AG10803 (cell line): Measurements from ENCODE around the gene FEV.
A peak's percentile ranks its signal among the peaks of the same experiment; 100 is the strongest.

ENCODE experiments used
- DNase-seq: peaks from one replicate; pipeline ENCODE4 v3.0.0; 2010; ENCODE audit warnings: low read depth
- H3K4me3 ChIP-seq: 2 replicates; pipeline ENCODE4 v1.5.1; 2011; ENCODE audit warnings: mild to moderate bottlenecking, low read length, control low read depth
- TF ChIP-seq, protein P1 (sequence below): conservative IDR thresholded peaks from 2 replicates; pipeline ENCODE4 v1.5.1; 2011; ENCODE audit warnings: mild to moderate bottlenecking, low read length, control low read depth, inconsistent platforms

Gene FEV

GRCh38 chr2:218992196-218992595 is 7.2 kb upstream of the FEV start:
- no peak for DNase-seq
- TF ChIP-seq, protein P1, sequence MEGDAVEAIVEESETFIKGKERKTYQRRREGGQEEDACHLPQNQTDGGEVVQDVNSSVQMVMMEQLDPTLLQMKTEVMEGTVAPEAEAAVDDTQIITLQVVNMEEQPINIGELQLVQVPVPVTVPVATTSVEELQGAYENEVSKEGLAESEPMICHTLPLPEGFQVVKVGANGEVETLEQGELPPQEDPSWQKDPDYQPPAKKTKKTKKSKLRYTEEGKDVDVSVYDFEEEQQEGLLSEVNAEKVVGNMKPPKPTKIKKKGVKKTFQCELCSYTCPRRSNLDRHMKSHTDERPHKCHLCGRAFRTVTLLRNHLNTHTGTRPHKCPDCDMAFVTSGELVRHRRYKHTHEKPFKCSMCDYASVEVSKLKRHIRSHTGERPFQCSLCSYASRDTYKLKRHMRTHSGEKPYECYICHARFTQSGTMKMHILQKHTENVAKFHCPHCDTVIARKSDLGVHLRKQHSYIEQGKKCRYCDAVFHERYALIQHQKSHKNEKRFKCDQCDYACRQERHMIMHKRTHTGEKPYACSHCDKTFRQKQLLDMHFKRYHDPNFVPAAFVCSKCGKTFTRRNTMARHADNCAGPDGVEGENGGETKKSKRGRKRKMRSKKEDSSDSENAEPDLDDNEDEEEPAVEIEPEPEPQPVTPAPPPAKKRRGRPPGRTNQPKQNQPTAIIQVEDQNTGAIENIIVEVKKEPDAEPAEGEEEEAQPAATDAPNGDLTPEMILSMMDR, result no peak
- no peak overlapping the region for H3K4me3 ChIP-seq

GRCh38 chr2:218991674-218992168 is 6.7 kb upstream of the FEV start:
- DNase-seq, result peak; percentile 29

DNA sequence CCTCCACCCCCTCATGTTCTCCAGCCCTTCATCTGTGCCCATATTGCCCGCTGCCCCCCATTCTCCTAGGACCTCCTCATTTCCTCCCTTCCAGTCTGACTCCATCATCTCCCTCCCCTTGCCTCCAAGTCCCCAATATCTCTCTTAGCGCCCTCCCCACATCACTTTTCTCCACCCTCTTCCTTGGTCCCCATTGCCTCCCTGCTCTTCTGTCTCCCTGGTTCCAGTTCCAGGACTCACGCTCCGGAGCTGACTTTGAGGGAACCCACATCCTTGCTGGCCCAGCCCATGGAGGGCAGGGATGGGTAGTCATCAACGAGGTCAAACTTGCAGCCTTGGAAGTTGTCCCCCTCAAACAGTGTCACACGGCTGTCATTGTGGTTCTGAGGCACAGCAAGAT is 5.6 kb upstream of the FEV start:
- TF ChIP-seq, protein P1, result no peak
- no peak overlapping the region for H3K4me3 ChIP-seq
- no peak for DNase-seq

More at GRCh38 chr2:218991674-218992168, 6.7 kb upstream of the FEV start:
- TF ChIP-seq, protein P1, result no peak
- H3K4me3 ChIP-seq, result no peak overlapping the region

GRCh38 chr2:218990052-218990451 is 5.1 kb upstream of the FEV start:
- no peak overlapping the region for H3K4me3 ChIP-seq
- TF ChIP-seq, protein P1, result no peak
- no peak for DNase-seq

GRCh38 chr2:218988650-218989049 is 3.7 kb upstream of the FEV start:
- DNase-seq, result no peak
- no peak overlapping the region for H3K4me3 ChIP-seq
- TF ChIP-seq, protein P1, result no peak

- no peak for DNase-seq
- TF ChIP-seq, protein P1, result no peak
- H3K4me3 ChIP-seq, result no peak overlapping the region
Measured at GRCh38 chr2:218988164-218988563, 3.2 kb upstream of the FEV start.

DNA sequence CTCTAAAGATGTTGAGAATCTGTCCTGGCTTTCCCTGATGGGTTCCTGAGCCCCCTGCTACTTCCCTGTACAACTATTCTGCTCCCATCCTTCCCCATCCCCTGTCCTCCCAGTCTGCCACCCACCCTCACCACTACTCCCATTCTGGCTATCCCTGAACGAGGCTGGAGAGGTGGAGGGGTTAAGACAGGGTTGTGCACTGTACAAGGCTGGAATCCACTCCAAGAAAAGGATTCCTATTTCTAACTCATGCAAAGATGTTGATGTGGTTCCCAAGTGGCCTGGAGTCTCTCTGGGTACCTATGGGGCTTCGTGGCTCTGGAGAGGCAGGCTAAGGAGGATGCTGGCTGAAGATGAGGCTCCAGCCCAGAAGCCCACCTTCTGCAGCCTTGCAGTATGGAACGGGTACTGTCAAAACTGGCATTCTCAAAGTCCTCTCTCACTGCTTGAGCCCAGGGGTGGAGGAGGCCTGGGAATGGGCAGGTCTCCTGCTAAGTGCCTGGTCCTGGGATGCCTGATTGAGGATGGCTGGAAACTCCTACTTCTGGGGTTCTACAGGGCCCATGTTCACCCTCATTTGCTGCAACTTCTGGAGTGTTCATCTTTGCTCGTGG is 1.3 kb upstream of the FEV start:
- DNase-seq, result no peak
- TF ChIP-seq, protein P1, result no peak
- no peak overlapping the region for H3K4me3 ChIP-seq
